ENCODE measurements around the gene RAB22A. TPM values are rescaled to one million over a fixed set of nuclear protein-coding genes. Genes with fewer than 3 reads are reported as not detected.
A peak's percentile ranks its signal among the peaks of the same experiment; 100 is the strongest.

Gene RAB22A
- total RNA-seq, 1 donor from 2014 or later: 17.9 TPM

DNA sequence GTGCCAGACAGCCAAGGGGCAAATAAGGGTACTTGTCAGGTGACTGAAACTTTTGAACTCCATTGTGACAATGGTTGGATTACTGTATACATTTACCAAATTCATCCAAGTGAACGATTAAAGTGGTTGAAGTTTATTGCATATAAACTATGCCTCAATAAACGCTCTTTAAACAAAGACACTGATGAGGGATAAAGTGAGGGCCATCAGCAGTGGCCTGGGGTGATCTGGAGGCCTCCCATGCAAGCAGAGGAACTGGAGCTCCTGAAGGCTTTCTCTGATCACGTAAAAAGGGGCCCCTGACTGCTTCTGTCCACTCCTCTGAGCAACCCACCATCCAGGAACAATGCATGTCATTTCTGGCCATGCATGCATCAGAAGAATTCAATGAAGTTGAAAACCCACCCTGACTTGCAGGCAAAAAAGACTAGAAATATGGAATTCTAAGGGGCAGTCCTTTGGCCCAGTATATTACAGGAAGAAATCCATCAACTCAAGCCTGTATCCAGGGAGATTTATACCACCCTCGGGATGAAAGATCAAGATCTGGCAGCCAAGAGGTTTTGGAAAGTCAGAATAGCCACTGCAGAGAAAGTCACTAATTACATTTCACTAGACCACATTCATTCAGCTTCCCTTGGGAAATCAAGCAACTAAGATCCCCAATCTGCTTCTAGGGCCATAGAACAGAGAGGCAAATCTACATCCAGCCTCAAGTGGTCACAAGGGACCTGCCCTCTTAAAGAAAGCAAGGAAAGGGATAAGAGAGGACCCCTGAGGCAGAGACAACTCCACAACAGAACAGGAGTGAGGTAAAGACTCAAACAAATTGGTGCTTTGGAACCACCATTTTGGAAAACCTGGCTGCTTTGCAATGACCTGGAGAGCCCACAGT is 31.7 kb upstream of the RAB22A start:
- no peak for TF ChIP-seq CTCF (IDR thresholded peaks at IDR 0.05; ENCODE audit: unreplicated experiment)
- H3K9me3 Mint-ChIP-seq (ENCODE audit: low read depth): peaks cover 12% of the 10 kb centered on the region
- no peak overlapping the region for H3K27ac Mint-ChIP-seq
- DNase-seq (ENCODE audit: low spot score, unreplicated experiment): no peak
- no peak overlapping the region for H3K4me3 Mint-ChIP-seq (ENCODE audit: low read depth)
- no peaks in the 10 kb centered on the region for H3K4me1 Mint-ChIP-seq (ENCODE audit: low read depth)
- no peaks in the 10 kb centered on the region for H3K27me3 Mint-ChIP-seq
- H3K36me3 Mint-ChIP-seq (ENCODE audit: insufficient read depth): peaks cover 8% of the 10 kb centered on the region

DNA sequence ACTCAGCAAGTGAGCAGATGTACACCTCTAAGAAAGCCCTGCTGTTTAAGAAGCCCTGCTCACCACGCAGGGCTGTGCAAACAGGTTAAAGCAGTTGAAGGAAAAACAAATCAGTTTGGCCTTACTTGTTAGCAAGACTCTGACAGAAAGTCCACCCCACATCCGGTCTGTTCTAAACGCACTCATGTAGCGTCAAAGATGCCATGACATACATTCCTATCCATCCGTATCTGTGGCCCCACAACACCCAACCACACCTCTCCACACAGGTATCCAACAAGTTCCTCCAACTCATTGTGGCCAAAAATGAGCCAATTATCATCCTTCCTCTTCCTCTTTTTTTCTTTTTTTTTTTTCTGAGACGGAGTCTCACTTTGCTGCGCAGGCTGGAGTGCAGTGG is 22.8 kb upstream of the RAB22A start:
- Mint-ChIP-seq H3K4me1 (ENCODE audit: low read depth) (no peaks in the 10 kb centered on the region), H3K27me3 (no peaks in the 10 kb centered on the region), H3K36me3 (ENCODE audit: insufficient read depth) (peaks cover 10% of the 10 kb centered on the region), H3K27ac (peak overlapping the region; percentile 37), H3K9me3 (ENCODE audit: low read depth) (peaks cover 7% of the 10 kb centered on the region), H3K4me3 (ENCODE audit: low read depth) (no peak overlapping the region)
- TF ChIP-seq CTCF (IDR thresholded peaks at IDR 0.05; ENCODE audit: unreplicated experiment): no peak
- DNase-seq (ENCODE audit: low spot score, unreplicated experiment): no peak

DNA sequence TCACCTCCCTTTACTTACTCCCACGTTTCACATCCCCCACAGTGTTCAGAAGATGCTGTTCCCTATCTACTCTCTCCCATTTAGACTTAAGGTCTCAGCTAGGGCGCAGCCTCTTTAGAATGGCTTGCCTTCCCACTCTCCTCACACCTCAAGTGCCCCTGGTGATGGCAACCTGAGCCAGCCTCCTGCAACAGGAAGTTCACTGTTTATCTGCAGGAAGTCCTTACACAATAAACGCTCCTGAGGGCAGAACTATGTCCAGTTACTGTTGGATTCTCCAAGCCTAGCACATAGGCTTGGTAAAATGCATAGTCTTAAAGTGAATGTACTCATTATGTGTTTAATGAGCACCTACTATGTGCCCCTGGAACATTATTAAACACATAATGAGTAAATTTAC is 21.9 kb upstream of the RAB22A start:
- no peak for TF ChIP-seq CTCF (IDR thresholded peaks at IDR 0.05; ENCODE audit: unreplicated experiment)
- H3K27me3 Mint-ChIP-seq: no peaks in the 10 kb centered on the region
- H3K9me3 Mint-ChIP-seq (ENCODE audit: low read depth): peaks cover 7% of the 10 kb centered on the region
- no peak overlapping the region for H3K4me3 Mint-ChIP-seq (ENCODE audit: low read depth)
- H3K4me1 Mint-ChIP-seq (ENCODE audit: low read depth): no peaks in the 10 kb centered on the region
- H3K36me3 Mint-ChIP-seq (ENCODE audit: insufficient read depth): peaks cover 10% of the 10 kb centered on the region
- H3K27ac Mint-ChIP-seq: no peak overlapping the region
- no peak for DNase-seq (ENCODE audit: low spot score, unreplicated experiment)

DNA sequence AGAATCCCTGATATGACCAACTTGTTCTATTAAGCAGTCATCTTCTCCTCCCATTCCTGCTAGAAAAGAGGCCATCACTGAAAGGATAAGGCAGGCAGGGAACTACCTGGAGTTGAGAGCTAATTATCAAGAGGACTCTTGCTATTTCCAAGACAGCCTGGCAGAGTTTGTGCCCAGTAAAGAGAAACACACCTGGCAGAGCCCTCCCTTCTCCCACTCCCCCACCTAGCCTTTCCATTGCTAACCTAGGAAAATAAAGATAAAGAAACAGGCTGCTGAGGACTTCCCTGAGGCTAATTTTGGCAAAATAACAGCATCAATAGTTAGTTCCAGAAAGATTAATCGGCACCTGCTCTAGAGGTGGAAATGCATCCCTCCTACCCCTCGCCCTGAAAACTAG is 20.4 kb upstream of the RAB22A start:
- Mint-ChIP-seq H3K27me3 (no peaks in the 10 kb centered on the region), H3K36me3 (ENCODE audit: insufficient read depth) (peaks cover 10% of the 10 kb centered on the region), H3K4me1 (ENCODE audit: low read depth) (peaks cover 3% of the 10 kb centered on the region), H3K4me3 (ENCODE audit: low read depth) (no peak overlapping the region), H3K27ac (no peak overlapping the region), H3K9me3 (ENCODE audit: low read depth) (peaks cover 7% of the 10 kb centered on the region)
- no peak for DNase-seq (ENCODE audit: low spot score, unreplicated experiment)
- TF ChIP-seq CTCF (IDR thresholded peaks at IDR 0.05; ENCODE audit: unreplicated experiment): no peak

DNA sequence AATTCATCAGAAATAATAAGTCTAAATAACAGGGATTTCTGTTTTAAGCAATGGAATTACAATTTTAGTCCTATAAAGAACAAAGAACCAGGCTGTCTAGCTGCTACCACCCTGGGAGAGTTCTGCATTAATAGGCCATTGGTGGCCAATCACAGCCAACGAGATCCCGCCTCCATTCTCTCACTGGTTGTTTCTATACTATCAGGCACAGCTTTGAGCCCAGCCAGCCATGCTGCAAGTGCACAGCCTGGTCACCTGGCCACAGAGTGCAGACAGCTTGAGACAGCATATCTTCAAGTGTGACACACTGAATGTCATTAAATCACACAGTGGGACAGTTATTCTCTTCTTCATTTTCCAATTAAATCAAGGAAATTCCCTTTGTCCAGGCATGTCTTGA is 16.1 kb upstream of the RAB22A start:
- Mint-ChIP-seq H3K36me3 (ENCODE audit: insufficient read depth) (peaks cover 5% of the 10 kb centered on the region), H3K4me3 (ENCODE audit: low read depth) (no peak overlapping the region), H3K27ac (no peak overlapping the region), H3K27me3 (no peaks in the 10 kb centered on the region), H3K9me3 (ENCODE audit: low read depth) (peaks cover 7% of the 10 kb centered on the region), H3K4me1 (ENCODE audit: low read depth) (peaks cover 14% of the 10 kb centered on the region)
- DNase-seq (ENCODE audit: low spot score, unreplicated experiment): no peak
- TF ChIP-seq CTCF (IDR thresholded peaks at IDR 0.05; ENCODE audit: unreplicated experiment): no peak
